NCI-H774 (cell line): ENCODE results near the gene HABP2.

Experiments
- DNase-seq: peaks from one replicate; lab custom pipeline; 2025; lab: John Stamatoyannopoulos, UW

The HABP2 gene

GRCh38 chr10:113527211-113527906 is 25.5 kb upstream of the HABP2 start:
- DNase-seq = no peak

GRCh38 chr10:113528876-113529275 is 24.0 kb upstream of the HABP2 start:
- DNase-seq = no peak

- DNase-seq = no peak
Measured at GRCh38 chr10:113529575-113529974, 23.3 kb upstream of the HABP2 start.

- no peak for DNase-seq
Measured at GRCh38 chr10:113530476-113530875, 22.4 kb upstream of the HABP2 start.

GRCh38 chr10:113532724-113533123 is 20.1 kb upstream of the HABP2 start:
- DNase-seq = no peak

- no peak for DNase-seq
Measured at GRCh38 chr10:113533801-113534200, 19.1 kb upstream of the HABP2 start.

- no peak for DNase-seq
Measured at GRCh38 chr10:113534423-113534822, 18.4 kb upstream of the HABP2 start.

GRCh38 chr10:113537672-113538071 is 15.2 kb upstream of the HABP2 start:
- no peak for DNase-seq

GRCh38 chr10:113538151-113538550 is 14.7 kb upstream of the HABP2 start:
- no peak for DNase-seq

GRCh38 chr10:113539789-113540188 is 13.1 kb upstream of the HABP2 start:
- DNase-seq = no peak

- DNase-seq = no peak
Measured at GRCh38 chr10:113540845-113541548, 11.9 kb upstream of the HABP2 start.

- DNase-seq = no peak
Measured at GRCh38 chr10:113541549-113541927, 11.3 kb upstream of the HABP2 start.

- DNase-seq = no peak
Measured at GRCh38 chr10:113543107-113543955, 9.5 kb upstream of the HABP2 start.

GRCh38 chr10:113544392-113544791 is 8.5 kb upstream of the HABP2 start:
- no peak for DNase-seq

- no peak for DNase-seq
Measured at GRCh38 chr10:113547426-113547825, 5.4 kb upstream of the HABP2 start.

GRCh38 chr10:113549856-113550255 is 3.0 kb upstream of the HABP2 start:
- DNase-seq = no peak

GRCh38 chr10:113550365-113550764 is 2.5 kb upstream of the HABP2 start:
- DNase-seq = no peak

- DNase-seq = no peak
Measured at GRCh38 chr10:113552014-113552413, 839 bp upstream of the HABP2 start.

- DNase-seq = no peak
Measured at GRCh38 chr10:113553149-113553548, 296 bp downstream of the HABP2 start.

- DNase-seq = no peak
Measured at GRCh38 chr10:113554214-113554613, 1.4 kb downstream of the HABP2 start.

- no peak for DNase-seq
Measured at GRCh38 chr10:113555245-113555644, 2.4 kb downstream of the HABP2 start.

GRCh38 chr10:113555751-113556150 is 2.9 kb downstream of the HABP2 start:
- no peak for DNase-seq

- no peak for DNase-seq
Measured at GRCh38 chr10:113557424-113557862, 4.6 kb downstream of the HABP2 start.
